ENCODE results near the gene PVR. TPM values are rescaled to one million over a fixed set of nuclear protein-coding genes. Genes with fewer than 3 reads are reported as not detected.

PVR gene
- polyA plus RNA-seq, 1 donor from 2014 or later = 19.1 TPM

DNA sequence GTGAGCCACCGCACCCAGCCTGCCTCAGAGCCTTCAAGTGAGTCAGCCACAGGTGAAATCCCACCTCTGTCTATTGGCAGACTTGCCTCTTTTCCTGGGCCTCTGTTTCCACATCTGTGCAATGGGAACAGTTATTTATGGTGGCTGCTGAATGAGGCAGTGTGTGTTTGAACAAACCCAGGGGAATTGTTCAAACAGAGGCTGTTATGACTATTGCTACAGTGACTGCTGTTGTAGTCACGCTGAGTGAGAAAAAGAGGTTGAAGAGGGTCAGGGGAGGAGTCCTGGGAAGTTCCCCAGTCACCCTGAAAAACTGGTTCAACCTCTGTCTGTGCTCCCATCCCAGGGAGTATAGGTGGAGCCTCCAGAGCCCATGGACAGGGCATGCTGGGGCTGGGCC lies 27.7 kb downstream of the PVR start, which contains the start of gene CEACAM19:
TSS of gene CEACAM19 (plus strand) at position 83 of the 400 bp plus-strand sequence. CDS start 450 bp downstream, outside the sequence.
- no peaks in the 10 kb centered on the region for H3K9me2 ChIP-seq (ENCODE audit: insufficient read depth, low read length)
- H3F3A ChIP-seq (ENCODE audit: insufficient read depth, low read length, poor library complexity, severe bottlenecking) = no peaks in the 10 kb centered on the region
- H2AFZ ChIP-seq (ENCODE audit: low read depth, low read length) = no peak within 1 kb of the TSS
- TF ChIP-seq EP300 (conservative IDR thresholded peaks at IDR 0.05; ENCODE audit: poor library complexity, severe bottlenecking) = no peak
- TF ChIP-seq POLR2AphosphoS5 (IDR thresholded peaks at IDR 0.05) = no peak
- TF ChIP-seq, protein P1, sequence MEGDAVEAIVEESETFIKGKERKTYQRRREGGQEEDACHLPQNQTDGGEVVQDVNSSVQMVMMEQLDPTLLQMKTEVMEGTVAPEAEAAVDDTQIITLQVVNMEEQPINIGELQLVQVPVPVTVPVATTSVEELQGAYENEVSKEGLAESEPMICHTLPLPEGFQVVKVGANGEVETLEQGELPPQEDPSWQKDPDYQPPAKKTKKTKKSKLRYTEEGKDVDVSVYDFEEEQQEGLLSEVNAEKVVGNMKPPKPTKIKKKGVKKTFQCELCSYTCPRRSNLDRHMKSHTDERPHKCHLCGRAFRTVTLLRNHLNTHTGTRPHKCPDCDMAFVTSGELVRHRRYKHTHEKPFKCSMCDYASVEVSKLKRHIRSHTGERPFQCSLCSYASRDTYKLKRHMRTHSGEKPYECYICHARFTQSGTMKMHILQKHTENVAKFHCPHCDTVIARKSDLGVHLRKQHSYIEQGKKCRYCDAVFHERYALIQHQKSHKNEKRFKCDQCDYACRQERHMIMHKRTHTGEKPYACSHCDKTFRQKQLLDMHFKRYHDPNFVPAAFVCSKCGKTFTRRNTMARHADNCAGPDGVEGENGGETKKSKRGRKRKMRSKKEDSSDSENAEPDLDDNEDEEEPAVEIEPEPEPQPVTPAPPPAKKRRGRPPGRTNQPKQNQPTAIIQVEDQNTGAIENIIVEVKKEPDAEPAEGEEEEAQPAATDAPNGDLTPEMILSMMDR (IDR thresholded peaks at IDR 0.05; ENCODE audit: poor library complexity, severe bottlenecking) = no peak
- TF ChIP-seq, protein P2, sequence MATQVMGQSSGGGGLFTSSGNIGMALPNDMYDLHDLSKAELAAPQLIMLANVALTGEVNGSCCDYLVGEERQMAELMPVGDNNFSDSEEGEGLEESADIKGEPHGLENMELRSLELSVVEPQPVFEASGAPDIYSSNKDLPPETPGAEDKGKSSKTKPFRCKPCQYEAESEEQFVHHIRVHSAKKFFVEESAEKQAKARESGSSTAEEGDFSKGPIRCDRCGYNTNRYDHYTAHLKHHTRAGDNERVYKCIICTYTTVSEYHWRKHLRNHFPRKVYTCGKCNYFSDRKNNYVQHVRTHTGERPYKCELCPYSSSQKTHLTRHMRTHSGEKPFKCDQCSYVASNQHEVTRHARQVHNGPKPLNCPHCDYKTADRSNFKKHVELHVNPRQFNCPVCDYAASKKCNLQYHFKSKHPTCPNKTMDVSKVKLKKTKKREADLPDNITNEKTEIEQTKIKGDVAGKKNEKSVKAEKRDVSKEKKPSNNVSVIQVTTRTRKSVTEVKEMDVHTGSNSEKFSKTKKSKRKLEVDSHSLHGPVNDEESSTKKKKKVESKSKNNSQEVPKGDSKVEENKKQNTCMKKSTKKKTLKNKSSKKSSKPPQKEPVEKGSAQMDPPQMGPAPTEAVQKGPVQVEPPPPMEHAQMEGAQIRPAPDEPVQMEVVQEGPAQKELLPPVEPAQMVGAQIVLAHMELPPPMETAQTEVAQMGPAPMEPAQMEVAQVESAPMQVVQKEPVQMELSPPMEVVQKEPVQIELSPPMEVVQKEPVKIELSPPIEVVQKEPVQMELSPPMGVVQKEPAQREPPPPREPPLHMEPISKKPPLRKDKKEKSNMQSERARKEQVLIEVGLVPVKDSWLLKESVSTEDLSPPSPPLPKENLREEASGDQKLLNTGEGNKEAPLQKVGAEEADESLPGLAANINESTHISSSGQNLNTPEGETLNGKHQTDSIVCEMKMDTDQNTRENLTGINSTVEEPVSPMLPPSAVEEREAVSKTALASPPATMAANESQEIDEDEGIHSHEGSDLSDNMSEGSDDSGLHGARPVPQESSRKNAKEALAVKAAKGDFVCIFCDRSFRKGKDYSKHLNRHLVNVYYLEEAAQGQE (IDR thresholded peaks at IDR 0.05; ENCODE audit: borderline replicate concordance) = no peak
- no peak for TF ChIP-seq RAD21 (conservative IDR thresholded peaks at IDR 0.05)
- TF ChIP-seq EZH2 (IDR thresholded peaks at IDR 0.05; ENCODE audit: borderline replicate concordance, insufficient read depth, low read length, poor library complexity, severe bottlenecking) = no peak
- TF ChIP-seq TAF1 (IDR thresholded peaks at IDR 0.05; ENCODE audit: low read depth) = no peak
- no peak for TF ChIP-seq SMC3 (conservative IDR thresholded peaks at IDR 0.05; ENCODE audit: poor library complexity)
- no peak for TF ChIP-seq MXI1 (conservative IDR thresholded peaks at IDR 0.05; ENCODE audit: poor library complexity, severe bottlenecking)
- no peak within 1 kb of the TSS for H3K4me2 ChIP-seq (ENCODE audit: low read length)
- no peaks in the 10 kb centered on the region for H4K20me1 ChIP-seq (ENCODE audit: insufficient read depth)
- H3K36me3 ChIP-seq (ENCODE audit: insufficient read depth, low read length) = no peaks in the 10 kb centered on the region
- H3K27me3 ChIP-seq (ENCODE audit: insufficient read depth, low read depth, low read length) = no peaks in the 10 kb centered on the region
- no peaks in the 10 kb centered on the region for H3K9me3 ChIP-seq (ENCODE audit: low read length)
- H3K4me3 ChIP-seq (ENCODE audit: low read length) = no peak within 1 kb of the TSS
- H3K9ac ChIP-seq (ENCODE audit: low read length) = no peak within 1 kb of the TSS
- no peak within 1 kb of the TSS for H3K27ac ChIP-seq (ENCODE audit: low read length)
- no peaks in the 10 kb centered on the region for H3K79me2 ChIP-seq (replicated peaks; ENCODE audit: insufficient read depth, low read length)

DNA sequence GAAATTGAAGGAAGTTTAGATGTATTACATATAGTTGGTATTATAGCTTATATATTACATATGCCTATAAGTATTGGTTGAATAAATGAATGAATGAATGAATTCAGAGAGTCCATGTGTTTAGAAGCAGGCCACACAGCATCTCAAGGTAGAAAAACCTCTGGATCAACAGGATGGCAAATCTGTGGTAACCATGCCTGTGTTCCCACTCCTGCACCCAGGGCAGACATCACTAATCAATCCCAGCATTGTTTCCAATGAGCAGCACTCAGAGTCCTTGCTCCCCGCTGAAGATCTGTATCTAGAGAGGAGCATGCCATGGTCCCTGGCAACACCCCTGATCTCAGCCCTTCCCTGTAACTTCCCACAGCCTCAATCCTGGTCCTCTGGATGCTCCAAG lies 28.5 kb downstream of the PVR start:
- Histone ChIP-seq H3K9me3 (ENCODE audit: low read length) (no peaks in the 10 kb centered on the region), H3K4me2 (ENCODE audit: low read length) (no peak overlapping the region), H3K36me3 (ENCODE audit: insufficient read depth, low read length) (no peaks in the 10 kb centered on the region), H3K79me2 (replicated peaks; ENCODE audit: insufficient read depth, low read length) (no peaks in the 10 kb centered on the region), H3F3A (ENCODE audit: insufficient read depth, low read length, poor library complexity, severe bottlenecking) (no peaks in the 10 kb centered on the region), H3K9me2 (ENCODE audit: insufficient read depth, low read length) (no peaks in the 10 kb centered on the region), H3K27me3 (ENCODE audit: insufficient read depth, low read depth, low read length) (no peaks in the 10 kb centered on the region), H3K27ac (ENCODE audit: low read length) (no peak overlapping the region), H3K9ac (ENCODE audit: low read length) (no peak overlapping the region), H4K20me1 (ENCODE audit: insufficient read depth) (no peaks in the 10 kb centered on the region), H3K4me3 (ENCODE audit: low read length) (no peak overlapping the region), H2AFZ (ENCODE audit: low read depth, low read length) (no peak overlapping the region)
- TF ChIP-seq MXI1 (conservative IDR thresholded peaks at IDR 0.05; ENCODE audit: poor library complexity, severe bottlenecking) = no peak
- TF ChIP-seq, protein P1 (IDR thresholded peaks at IDR 0.05; ENCODE audit: poor library complexity, severe bottlenecking) = no peak
- TF ChIP-seq EZH2 (IDR thresholded peaks at IDR 0.05; ENCODE audit: borderline replicate concordance, insufficient read depth, low read length, poor library complexity, severe bottlenecking) = no peak
- TF ChIP-seq, protein P2 (IDR thresholded peaks at IDR 0.05; ENCODE audit: borderline replicate concordance) = no peak
- TF ChIP-seq POLR2AphosphoS5 (IDR thresholded peaks at IDR 0.05) = no peak
- no peak for TF ChIP-seq EP300 (conservative IDR thresholded peaks at IDR 0.05; ENCODE audit: poor library complexity, severe bottlenecking)
- TF ChIP-seq RAD21 (conservative IDR thresholded peaks at IDR 0.05) = no peak

All from neural cell (in vitro differentiated cells).